GM21528 (cell line): Measurements from ENCODE around the gene TMEM31.
A peak's percentile ranks its signal among the peaks of the same experiment; 100 is the strongest.

Source experiments
- ATAC-seq: cut with Tn5 transposase; IDR thresholded peaks from one replicate; pipeline ENCODE4 v1.9.1; 2021; ENCODE audit warnings: mild to moderate bottlenecking, moderate library complexity; ENCODE audit not compliant: unreplicated experiment, low FRiP score

TMEM31 gene

DNA sequence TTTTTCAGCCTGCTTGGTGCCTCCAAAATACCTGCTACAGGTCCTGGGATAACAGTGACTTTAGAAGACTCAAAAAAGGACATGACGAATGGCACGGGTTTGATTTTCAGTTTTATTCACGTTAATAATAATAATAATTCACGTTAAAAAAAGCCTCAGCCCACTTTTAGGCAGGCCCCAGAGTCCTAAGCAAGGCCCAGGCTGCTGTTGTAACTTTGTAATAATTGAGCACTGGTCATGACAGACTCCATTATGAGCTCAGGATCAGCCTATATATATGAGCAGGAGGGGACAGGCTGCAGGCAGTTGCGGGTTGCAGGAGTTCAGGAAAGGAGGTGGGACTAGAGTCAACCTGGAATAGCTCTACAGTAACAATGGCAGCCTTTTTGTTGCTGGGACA, at the start of gene TMEM31:
Gene TMEM31 (plus strand): TSS at position 301 of the 400 bp plus-strand sequence. CDS start 1,350 bp downstream, outside the sequence.
- ATAC-seq, result no peak

GRCh38 chrX:103663981-103664762, 46.5 kb upstream of the TMEM31 start:
- no peak for ATAC-seq

DNA sequence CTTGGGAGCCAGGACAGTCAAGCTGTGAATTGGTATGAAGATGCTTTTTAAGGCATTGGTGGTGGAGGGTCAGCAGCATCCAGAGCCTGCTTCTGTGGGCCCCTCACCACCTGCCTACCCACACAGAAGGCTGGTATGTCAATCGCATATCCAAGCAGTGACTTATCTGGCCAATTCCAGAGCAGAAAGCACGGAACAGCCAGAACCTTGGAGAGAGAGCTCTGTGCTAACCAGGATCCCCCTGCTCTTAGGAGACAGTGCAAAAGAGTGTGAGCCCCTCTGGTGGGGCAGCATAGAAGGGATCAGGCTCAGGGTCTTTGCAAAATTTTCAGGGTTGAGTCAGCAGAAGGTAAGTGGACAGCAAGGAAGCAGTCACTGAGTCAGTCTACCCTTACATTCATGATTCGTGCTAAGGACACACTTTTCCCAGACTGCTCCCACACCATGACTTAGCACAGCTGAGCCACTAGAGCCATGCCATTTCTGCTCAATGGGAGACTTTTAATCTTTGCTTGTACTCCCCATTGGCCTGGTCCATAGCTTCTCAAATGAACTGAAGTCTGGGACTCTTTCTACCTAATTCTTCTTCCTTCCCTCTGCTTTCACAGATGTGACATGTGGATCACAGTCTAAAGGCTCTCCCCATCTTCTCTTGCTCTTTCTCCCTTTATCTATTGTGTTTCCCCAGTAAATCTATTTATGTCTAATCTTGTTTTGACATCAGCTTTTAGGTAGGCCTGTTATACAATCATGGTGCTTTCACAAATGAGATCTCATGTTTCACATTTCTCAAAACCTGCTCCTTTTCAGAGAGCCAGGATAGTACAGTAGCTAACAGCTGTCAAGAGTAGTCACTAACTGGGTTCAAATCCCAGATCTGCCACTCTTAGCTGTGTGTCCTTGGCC, 44.3 kb upstream of the TMEM31 start:
- ATAC-seq, result no peak

GRCh38 chrX:103669745-103670144, 41.0 kb upstream of the TMEM31 start:
- ATAC-seq, result no peak

GRCh38 chrX:103674531-103675454, 35.9 kb upstream of the TMEM31 start:
- ATAC-seq, result no peak

- ATAC-seq, result no peak
Measured at GRCh38 chrX:103678199-103678993, 32.3 kb upstream of the TMEM31 start.

GRCh38 chrX:103681443-103681842, 29.3 kb upstream of the TMEM31 start:
- no peak for ATAC-seq

GRCh38 chrX:103685396-103685795, 25.3 kb upstream of the TMEM31 start:
- no peak for ATAC-seq

DNA sequence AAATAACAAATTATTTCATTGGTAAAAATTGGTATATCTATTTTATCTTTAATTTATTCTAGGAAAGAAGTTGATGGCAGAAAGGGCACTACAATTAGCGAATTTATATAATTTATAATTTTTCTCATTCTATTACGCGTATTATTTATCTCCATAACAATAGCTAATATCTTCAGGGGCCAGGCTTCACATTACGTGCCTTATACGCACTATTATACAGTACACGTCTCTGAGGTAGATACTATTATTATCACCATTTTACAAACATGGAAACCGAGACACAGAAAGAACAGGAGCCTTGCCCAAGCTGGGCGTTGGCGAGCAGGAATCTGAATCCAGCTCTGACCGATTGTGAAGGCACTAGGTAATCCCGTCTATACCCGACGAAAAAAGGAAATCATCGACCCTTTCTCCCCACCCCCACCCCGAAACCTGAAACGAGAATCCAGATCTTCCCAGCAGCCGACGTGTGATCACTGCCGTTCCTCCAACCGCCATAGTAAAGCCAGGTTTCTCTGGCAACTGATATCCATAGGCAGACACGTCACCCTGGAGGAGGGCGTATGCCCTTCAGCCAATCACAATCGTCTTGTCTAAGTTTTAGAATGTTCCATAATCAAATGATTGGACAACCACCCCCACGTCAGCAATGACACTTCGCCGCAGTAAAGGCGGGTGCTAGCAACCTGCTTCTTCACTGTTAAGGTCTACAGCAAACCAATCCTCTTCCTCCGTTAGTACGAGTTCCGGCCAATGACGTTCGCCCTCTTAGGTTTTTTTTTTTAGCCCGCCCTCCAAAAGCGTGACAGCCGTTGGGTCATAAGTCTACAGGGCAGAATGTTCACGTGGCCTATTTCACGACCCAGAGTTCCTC, 24.3 kb upstream of the TMEM31 start, which contains the start of gene MORF4L2:
Gene MORF4L2 (minus strand): TSS at position 501 of the 874 bp plus-strand sequence. CDS start 9,672 bp downstream, outside the sequence.
- peak; percentile 97 for ATAC-seq

- ATAC-seq, result peak; percentile 74
Measured at GRCh38 chrX:103687073-103687695, 23.5 kb upstream of the TMEM31 start.

DNA sequence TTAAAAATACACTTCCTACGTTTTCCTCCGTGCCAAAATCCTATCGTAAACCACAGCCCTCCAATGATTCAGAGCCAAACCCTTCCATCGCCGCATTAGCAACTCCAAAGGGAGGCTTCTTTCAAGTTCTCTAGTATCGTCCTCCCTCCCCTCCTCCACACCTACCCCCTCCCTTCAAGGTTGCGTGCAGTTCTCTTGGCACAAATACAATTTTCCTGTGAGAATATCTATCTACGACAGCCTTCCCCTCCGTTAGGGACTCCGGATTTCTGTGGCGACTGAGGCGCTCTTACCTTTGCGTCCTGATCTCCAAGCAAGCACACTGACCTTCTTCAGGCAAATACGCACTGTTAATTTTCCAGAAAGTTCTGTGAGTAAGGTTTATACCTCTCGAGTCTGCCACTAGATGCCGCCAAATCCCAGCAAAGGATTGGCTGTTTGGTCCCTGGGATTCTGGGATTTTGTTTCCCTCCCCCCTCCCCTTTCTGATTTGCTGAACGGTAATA, 23.0 kb upstream of the TMEM31 start:
- ATAC-seq, result no peak

GRCh38 chrX:103688946-103689345, 21.8 kb upstream of the TMEM31 start:
- no peak for ATAC-seq

GRCh38 chrX:103691059-103691458, 19.6 kb upstream of the TMEM31 start:
- ATAC-seq, result no peak

DNA sequence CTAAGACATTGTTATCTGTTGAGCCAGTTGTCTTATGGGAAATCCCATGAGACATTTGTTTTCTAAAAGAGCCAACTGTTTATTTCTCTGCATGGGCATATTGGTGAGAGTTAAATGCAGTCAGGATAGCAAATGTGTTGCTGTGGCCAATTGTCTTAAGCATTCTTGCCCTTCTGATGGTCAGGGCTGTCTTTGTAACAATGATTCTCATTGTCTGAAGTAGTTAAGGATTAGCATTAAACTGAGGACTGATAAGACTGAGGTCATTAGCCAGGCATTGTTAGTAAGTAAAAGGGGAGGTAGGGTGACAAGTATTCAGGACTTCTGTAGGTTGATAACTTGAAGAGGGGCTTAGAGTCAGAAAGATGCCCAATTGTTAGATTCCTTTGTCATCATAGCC, 13.0 kb upstream of the TMEM31 start:
- ATAC-seq, result no peak

GRCh38 chrX:103699243-103699642, 11.5 kb upstream of the TMEM31 start:
- no peak for ATAC-seq

DNA sequence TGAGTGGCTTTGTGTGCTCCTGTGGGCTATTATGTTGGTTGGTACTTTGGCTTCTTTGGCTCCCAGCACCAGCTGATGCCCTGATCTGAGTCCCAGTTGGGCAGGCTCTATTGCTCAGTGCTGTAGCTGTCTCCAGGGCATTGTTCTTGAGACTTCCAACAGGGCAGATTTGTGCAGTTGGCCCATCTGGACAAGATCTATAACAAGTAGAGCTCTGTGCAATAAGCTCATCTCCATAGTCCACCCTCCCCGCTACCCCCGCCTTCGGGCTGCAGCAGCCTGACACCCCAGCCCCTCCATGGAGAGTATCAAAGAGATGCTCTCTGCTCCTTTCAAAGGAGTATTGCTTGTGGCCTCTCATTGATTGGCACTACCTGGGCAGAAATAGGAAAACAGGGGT, 5.8 kb upstream of the TMEM31 start:
- no peak for ATAC-seq

GRCh38 chrX:103716962-103717361, 6.3 kb downstream of the TMEM31 start:
- no peak for ATAC-seq

GRCh38 chrX:103718120-103718519, 7.4 kb downstream of the TMEM31 start:
- ATAC-seq, result no peak
